Measurements from ENCODE around the gene TFAP2C.

- TF ChIP-seq POLR2A (IDR thresholded peaks at IDR 0.05) (no peak), CTCF (IDR thresholded peaks at IDR 0.05) (no peak)
Measured at GRCh38 chr20:56627122-56628014, 1.7 kb upstream of the TFAP2C start.

Measured in breast epithelium (tissue), 3 donors.